ENCODE data around the gene SLC25A20.

DNA sequence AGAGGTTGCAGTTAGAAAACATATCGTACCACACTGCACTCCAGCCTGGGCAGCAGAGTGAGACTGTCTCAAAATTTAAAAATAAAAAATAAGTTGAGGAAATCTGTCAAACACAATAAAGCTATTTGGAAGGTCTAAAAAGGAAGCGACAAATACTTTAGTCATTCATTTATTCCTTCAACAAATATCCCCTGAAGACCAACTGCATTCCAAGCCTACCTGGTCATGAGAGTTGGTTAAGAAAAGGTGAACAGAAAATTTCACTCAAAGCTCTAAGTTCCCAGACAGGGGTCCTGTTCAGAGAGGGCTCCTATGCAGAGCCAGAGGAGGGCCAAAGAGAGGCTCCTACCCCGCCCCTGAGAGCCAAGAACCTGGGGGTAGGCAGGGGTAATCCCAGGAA, 35.6 kb downstream of the SLC25A20 start:
- TF ChIP-seq, protein P1, sequence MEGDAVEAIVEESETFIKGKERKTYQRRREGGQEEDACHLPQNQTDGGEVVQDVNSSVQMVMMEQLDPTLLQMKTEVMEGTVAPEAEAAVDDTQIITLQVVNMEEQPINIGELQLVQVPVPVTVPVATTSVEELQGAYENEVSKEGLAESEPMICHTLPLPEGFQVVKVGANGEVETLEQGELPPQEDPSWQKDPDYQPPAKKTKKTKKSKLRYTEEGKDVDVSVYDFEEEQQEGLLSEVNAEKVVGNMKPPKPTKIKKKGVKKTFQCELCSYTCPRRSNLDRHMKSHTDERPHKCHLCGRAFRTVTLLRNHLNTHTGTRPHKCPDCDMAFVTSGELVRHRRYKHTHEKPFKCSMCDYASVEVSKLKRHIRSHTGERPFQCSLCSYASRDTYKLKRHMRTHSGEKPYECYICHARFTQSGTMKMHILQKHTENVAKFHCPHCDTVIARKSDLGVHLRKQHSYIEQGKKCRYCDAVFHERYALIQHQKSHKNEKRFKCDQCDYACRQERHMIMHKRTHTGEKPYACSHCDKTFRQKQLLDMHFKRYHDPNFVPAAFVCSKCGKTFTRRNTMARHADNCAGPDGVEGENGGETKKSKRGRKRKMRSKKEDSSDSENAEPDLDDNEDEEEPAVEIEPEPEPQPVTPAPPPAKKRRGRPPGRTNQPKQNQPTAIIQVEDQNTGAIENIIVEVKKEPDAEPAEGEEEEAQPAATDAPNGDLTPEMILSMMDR (conservative IDR thresholded peaks at IDR 0.05) = no peak
- no peak for TF ChIP-seq ZFX (IDR thresholded peaks at IDR 0.05)

Measured in C4-2B (cell line).